Midbrain (tissue), 1 donor: ENCODE measurements around the gene PTTG1IP.

Experiments
- DNase-seq: peaks from one replicate; lab custom pipeline; 2025; lab: John Stamatoyannopoulos, UW

PTTG1IP gene

GRCh38 chr21:44896561-44897286, 23.2 kb upstream of the PTTG1IP start:
- no peak for DNase-seq

GRCh38 chr21:44895859-44896258, 22.4 kb upstream of the PTTG1IP start:
- no peak for DNase-seq

- no peak for DNase-seq
Measured at GRCh38 chr21:44894687-44895302, 21.3 kb upstream of the PTTG1IP start.

- DNase-seq: no peak
Measured at GRCh38 chr21:44893948-44894656, 20.6 kb upstream of the PTTG1IP start.

GRCh38 chr21:44893278-44893556, 19.7 kb upstream of the PTTG1IP start:
- no peak for DNase-seq

GRCh38 chr21:44892536-44893277, 19.2 kb upstream of the PTTG1IP start:
- peak; percentile 33 for DNase-seq

GRCh38 chr21:44892095-44892494, 18.6 kb upstream of the PTTG1IP start:
- no peak for DNase-seq

GRCh38 chr21:44891631-44892031, 18.1 kb upstream of the PTTG1IP start:
- no peak for DNase-seq

- no peak for DNase-seq
Measured at GRCh38 chr21:44890961-44891541, 17.6 kb upstream of the PTTG1IP start.

- DNase-seq: no peak
Measured at GRCh38 chr21:44890338-44890931, 16.9 kb upstream of the PTTG1IP start.

- no peak for DNase-seq
Measured at GRCh38 chr21:44889625-44890337, 16.3 kb upstream of the PTTG1IP start.

GRCh38 chr21:44888581-44889550, 15.4 kb upstream of the PTTG1IP start:
- DNase-seq: no peak

- no peak for DNase-seq
Measured at GRCh38 chr21:44887807-44888580, 14.5 kb upstream of the PTTG1IP start.

- no peak for DNase-seq
Measured at GRCh38 chr21:44887126-44887806, 13.8 kb upstream of the PTTG1IP start.

GRCh38 chr21:44886113-44887075, 12.9 kb upstream of the PTTG1IP start:
- DNase-seq: no peak

- no peak for DNase-seq
Measured at GRCh38 chr21:44885615-44886014, 12.1 kb upstream of the PTTG1IP start.

GRCh38 chr21:44884097-44884496, 10.6 kb upstream of the PTTG1IP start:
- DNase-seq: no peak
